Measurements from ENCODE around the gene EEF1A2. TPM values are rescaled to one million over a fixed set of nuclear protein-coding genes. Genes with fewer than 3 reads are reported as not detected.

The EEF1A2 gene
- total and polyA plus RNA-seq, 2 experiments from 2014 or later: 1.3 to 37.1 TPM

DNA sequence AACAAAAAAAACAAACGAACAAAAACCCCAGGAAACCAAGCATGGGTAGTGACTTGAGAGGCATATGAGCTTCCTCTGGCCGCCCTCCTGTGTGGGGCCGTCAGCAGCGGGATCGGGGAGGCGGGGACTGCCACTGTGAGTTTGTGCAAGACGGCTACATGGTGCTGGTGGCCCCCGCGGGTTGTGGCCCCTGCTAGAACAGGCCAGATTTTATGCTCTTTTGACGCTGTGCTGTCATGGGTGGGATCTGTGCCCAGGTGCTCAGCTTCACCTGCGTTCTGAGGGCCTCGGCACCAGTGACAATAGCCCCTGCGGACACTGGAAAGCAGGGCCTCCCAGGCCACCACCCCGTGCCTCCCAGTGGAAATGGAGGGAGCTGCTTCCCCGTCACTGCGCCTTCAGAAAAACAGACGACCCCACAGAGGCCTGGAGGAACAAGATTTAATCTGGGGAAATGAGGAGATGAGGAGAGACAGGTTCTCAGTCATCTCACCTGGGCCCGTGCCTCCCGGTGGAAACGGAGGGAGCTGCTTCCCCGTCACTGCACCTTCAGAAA, 21.7 kb downstream of the EEF1A2 start:
- Histone ChIP-seq H3K36me3 (ENCODE audit: insufficient read depth) (no peaks in the 10 kb centered on the region), H3K79me2 (replicated peaks; ENCODE audit: insufficient read depth) (no peaks in the 10 kb centered on the region), H3K4me3 (peak overlapping the region; percentile 12; the same call in 1 of the 2 replicates), H4K20me1 (replicated peaks; ENCODE audit: insufficient read depth) (0 out of 2 replicates have a peak, but pooled peaks cover 4% of the 10 kb centered on the region), H3F3A (replicated peaks; ENCODE audit: low read depth) (0 out of 2 replicates have a peak, but pooled peaks cover 4% of the 10 kb centered on the region), H2AFZ (peak overlapping the region; percentile 81; the same call in 1 of the 2 replicates), H3K27me3 (ENCODE audit: insufficient read depth) (no peaks in the 10 kb centered on the region), H3K27ac (ENCODE audit: low read depth) (no peak overlapping the region; the same call in 1 of the 2 replicates), H3K4me2 (peak overlapping the region; percentile 46; the same call in 1 of the 2 replicates), H3K4me1 (ENCODE audit: insufficient read depth) (peaks cover 18% of the 10 kb centered on the region), H3K9me2 (ENCODE audit: insufficient read depth) (no peaks in the 10 kb centered on the region)
- no peaks in the 10 kb centered on the region; the same call in 2 of the 3 replicates for H3K9me3 Mint-ChIP-seq
- ATAC-seq: peak; percentile 6; the same call in 1 of the 3 replicates
- DNase-seq (ENCODE audit: low spot score): no peak
- H3K4me3 Mint-ChIP-seq: peak overlapping the region; percentile 56
- TF ChIP-seq EZH2phosphoT487 (IDR thresholded peaks at IDR 0.05; ENCODE audit: unreplicated experiment) (no peak), EZH2 (IDR thresholded peaks at IDR 0.05; ENCODE audit: low read depth, unreplicated experiment) (no peak), NANOG (IDR thresholded peaks at IDR 0.05; ENCODE audit: borderline replicate concordance) (no peak), JUNB (IDR thresholded peaks at IDR 0.05; ENCODE audit: unreplicated experiment) (no peak), POLR2AphosphoS5 (IDR thresholded peaks at IDR 0.05; ENCODE audit: low read depth) (no peak), ZNF331 (CRISPR knock-in tag; IDR thresholded peaks at IDR 0.05; ENCODE audit: low read depth) (no peak), ZNF114 (CRISPR knock-in tag; IDR thresholded peaks at IDR 0.05) (no peak), CREB1 (CRISPR knock-in tag; IDR thresholded peaks at IDR 0.05; ENCODE audit: low read depth) (no peak), STAT1 (IDR thresholded peaks at IDR 0.05; ENCODE audit: unreplicated experiment) (no peak)
- TF ChIP-seq, protein P1, sequence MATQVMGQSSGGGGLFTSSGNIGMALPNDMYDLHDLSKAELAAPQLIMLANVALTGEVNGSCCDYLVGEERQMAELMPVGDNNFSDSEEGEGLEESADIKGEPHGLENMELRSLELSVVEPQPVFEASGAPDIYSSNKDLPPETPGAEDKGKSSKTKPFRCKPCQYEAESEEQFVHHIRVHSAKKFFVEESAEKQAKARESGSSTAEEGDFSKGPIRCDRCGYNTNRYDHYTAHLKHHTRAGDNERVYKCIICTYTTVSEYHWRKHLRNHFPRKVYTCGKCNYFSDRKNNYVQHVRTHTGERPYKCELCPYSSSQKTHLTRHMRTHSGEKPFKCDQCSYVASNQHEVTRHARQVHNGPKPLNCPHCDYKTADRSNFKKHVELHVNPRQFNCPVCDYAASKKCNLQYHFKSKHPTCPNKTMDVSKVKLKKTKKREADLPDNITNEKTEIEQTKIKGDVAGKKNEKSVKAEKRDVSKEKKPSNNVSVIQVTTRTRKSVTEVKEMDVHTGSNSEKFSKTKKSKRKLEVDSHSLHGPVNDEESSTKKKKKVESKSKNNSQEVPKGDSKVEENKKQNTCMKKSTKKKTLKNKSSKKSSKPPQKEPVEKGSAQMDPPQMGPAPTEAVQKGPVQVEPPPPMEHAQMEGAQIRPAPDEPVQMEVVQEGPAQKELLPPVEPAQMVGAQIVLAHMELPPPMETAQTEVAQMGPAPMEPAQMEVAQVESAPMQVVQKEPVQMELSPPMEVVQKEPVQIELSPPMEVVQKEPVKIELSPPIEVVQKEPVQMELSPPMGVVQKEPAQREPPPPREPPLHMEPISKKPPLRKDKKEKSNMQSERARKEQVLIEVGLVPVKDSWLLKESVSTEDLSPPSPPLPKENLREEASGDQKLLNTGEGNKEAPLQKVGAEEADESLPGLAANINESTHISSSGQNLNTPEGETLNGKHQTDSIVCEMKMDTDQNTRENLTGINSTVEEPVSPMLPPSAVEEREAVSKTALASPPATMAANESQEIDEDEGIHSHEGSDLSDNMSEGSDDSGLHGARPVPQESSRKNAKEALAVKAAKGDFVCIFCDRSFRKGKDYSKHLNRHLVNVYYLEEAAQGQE (IDR thresholded peaks at IDR 0.05; ENCODE audit: unreplicated experiment): no peak
- TF ChIP-seq, protein P2, sequence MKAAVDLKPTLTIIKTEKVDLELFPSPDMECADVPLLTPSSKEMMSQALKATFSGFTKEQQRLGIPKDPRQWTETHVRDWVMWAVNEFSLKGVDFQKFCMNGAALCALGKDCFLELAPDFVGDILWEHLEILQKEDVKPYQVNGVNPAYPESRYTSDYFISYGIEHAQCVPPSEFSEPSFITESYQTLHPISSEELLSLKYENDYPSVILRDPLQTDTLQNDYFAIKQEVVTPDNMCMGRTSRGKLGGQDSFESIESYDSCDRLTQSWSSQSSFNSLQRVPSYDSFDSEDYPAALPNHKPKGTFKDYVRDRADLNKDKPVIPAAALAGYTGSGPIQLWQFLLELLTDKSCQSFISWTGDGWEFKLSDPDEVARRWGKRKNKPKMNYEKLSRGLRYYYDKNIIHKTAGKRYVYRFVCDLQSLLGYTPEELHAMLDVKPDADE (IDR thresholded peaks at IDR 0.05): no peak
- TF ChIP-seq, protein P3, sequence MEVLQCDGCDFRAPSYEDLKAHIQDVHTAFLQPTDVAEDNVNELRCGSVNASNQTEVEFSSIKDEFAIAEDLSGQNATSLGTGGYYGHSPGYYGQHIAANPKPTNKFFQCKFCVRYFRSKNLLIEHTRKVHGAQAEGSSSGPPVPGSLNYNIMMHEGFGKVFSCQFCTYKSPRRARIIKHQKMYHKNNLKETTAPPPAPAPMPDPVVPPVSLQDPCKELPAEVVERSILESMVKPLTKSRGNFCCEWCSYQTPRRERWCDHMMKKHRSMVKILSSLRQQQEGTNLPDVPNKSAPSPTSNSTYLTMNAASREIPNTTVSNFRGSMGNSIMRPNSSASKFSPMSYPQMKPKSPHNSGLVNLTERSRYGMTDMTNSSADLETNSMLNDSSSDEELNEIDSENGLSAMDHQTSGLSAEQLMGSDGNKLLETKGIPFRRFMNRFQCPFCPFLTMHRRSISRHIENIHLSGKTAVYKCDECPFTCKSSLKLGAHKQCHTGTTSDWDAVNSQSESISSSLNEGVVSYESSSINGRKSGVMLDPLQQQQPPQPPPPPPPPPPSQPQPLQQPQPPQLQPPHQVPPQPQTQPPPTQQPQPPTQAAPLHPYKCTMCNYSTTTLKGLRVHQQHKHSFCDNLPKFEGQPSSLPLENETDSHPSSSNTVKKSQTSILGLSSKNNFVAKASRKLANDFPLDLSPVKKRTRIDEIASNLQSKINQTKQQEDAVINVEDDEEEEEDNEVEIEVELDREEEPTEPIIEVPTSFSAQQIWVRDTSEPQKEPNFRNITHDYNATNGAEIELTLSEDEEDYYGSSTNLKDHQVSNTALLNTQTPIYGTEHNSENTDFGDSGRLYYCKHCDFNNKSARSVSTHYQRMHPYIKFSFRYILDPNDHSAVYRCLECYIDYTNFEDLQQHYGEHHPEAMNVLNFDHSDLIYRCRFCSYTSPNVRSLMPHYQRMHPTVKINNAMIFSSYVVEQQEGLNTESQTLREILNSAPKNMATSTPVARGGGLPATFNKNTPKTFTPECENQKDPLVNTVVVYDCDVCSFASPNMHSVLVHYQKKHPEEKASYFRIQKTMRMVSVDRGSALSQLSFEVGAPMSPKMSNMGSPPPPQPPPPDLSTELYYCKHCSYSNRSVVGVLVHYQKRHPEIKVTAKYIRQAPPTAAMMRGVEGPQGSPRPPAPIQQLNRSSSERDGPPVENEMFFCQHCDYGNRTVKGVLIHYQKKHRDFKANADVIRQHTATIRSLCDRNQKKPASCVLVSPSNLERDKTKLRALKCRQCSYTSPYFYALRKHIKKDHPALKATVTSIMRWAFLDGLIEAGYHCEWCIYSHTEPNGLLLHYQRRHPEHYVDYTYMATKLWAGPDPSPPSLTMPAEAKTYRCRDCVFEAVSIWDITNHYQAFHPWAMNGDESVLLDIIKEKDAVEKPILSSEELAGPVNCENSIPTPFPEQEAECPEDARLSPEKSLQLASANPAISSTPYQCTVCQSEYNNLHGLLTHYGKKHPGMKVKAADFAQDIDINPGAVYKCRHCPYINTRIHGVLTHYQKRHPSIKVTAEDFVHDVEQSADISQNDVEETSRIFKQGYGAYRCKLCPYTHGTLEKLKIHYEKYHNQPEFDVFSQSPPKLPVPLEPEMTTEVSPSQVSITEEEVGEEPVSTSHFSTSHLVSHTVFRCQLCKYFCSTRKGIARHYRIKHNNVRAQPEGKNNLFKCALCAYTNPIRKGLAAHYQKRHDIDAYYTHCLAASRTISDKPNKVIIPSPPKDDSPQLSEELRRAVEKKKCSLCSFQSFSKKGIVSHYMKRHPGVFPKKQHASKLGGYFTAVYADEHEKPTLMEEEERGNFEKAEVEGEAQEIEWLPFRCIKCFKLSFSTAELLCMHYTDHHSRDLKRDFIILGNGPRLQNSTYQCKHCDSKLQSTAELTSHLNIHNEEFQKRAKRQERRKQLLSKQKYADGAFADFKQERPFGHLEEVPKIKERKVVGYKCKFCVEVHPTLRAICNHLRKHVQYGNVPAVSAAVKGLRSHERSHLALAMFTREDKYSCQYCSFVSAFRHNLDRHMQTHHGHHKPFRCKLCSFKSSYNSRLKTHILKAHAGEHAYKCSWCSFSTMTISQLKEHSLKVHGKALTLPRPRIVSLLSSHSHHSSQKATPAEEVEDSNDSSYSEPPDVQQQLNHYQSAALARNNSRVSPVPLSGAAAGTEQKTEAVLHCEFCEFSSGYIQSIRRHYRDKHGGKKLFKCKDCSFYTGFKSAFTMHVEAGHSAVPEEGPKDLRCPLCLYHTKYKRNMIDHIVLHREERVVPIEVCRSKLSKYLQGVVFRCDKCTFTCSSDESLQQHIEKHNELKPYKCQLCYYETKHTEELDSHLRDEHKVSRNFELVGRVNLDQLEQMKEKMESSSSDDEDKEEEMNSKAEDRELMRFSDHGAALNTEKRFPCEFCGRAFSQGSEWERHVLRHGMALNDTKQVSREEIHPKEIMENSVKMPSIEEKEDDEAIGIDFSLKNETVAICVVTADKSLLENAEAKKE (CRISPR knock-in tag; IDR thresholded peaks at IDR 0.05): no peak
- TF ChIP-seq, protein P4, sequence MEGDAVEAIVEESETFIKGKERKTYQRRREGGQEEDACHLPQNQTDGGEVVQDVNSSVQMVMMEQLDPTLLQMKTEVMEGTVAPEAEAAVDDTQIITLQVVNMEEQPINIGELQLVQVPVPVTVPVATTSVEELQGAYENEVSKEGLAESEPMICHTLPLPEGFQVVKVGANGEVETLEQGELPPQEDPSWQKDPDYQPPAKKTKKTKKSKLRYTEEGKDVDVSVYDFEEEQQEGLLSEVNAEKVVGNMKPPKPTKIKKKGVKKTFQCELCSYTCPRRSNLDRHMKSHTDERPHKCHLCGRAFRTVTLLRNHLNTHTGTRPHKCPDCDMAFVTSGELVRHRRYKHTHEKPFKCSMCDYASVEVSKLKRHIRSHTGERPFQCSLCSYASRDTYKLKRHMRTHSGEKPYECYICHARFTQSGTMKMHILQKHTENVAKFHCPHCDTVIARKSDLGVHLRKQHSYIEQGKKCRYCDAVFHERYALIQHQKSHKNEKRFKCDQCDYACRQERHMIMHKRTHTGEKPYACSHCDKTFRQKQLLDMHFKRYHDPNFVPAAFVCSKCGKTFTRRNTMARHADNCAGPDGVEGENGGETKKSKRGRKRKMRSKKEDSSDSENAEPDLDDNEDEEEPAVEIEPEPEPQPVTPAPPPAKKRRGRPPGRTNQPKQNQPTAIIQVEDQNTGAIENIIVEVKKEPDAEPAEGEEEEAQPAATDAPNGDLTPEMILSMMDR (conservative IDR thresholded peaks at IDR 0.05; ENCODE audit: low read depth in 2 of 2): no peak; a peak in 1 of 4 replicates
- H3K27me3 Mint-ChIP-seq (ENCODE audit: insufficient read depth, low read depth, poor library complexity): peaks cover 23% of the 10 kb centered on the region
- no peak overlapping the region for H3K27ac Mint-ChIP-seq
- no peaks in the 10 kb centered on the region for H3K36me3 Mint-ChIP-seq (ENCODE audit: low read depth)
- peaks cover 45% of the 10 kb centered on the region for H3K4me1 Mint-ChIP-seq

Data from GM23338 (cell line).